ENCODE results near the gene DENND1A. TPM values are rescaled to one million over a fixed set of nuclear protein-coding genes. Genes with fewer than 3 reads are reported as not detected.

The DENND1A gene
- total and polyA plus RNA-seq, 8 donors, result 4.4 to 109 (median 21.4) TPM

- intact Hi-C loops (cut with DNase I; ENCODE audit: low total_unique reads), result no loop called here
- no peak overlapping the region for H3K4me3 ChIP-seq
- no peak overlapping the region for H3K27ac ChIP-seq
- H3K27me3 ChIP-seq, result no peaks in the 10 kb centered on the region
- no peaks in the 10 kb centered on the region for H3K4me1 ChIP-seq
- H3K9me3 ChIP-seq, result no peaks in the 10 kb centered on the region
- TF ChIP-seq POLR2A (IDR thresholded peaks at IDR 0.05) (no peak), EP300 (IDR thresholded peaks at IDR 0.05) (no peak), CTCF (IDR thresholded peaks at IDR 0.05) (no peak), POLR2AphosphoS5 (IDR thresholded peaks at IDR 0.05) (no peak)
- no peak for DNase-seq
- no peaks in the 10 kb centered on the region for H3K36me3 ChIP-seq
- 94 to 98% (median 98%) methylated on average over 7 of the region's 7 CpGs for WGBS, 5 donors
These were observed 134.6 kb downstream of the DENND1A start for GRCh38 chr9:123795336-123795735.

GRCh38 chr9:123792501-123792900 is 137.4 kb downstream of the DENND1A start:
- no peak for DNase-seq
- Histone ChIP-seq H3K4me3 (no peak overlapping the region), H3K36me3 (no peaks in the 10 kb centered on the region), H3K27ac (no peak overlapping the region), H3K9me3 (no peaks in the 10 kb centered on the region), H3K27me3 (no peaks in the 10 kb centered on the region), H3K4me1 (no peaks in the 10 kb centered on the region)
- intact Hi-C loops (cut with DNase I; ENCODE audit: low total_unique reads), result no loop called here
- 90 to 96% (median 92%) methylated on average over 4 of the region's 4 CpGs for WGBS, 5 donors
- no peak for TF ChIP-seq POLR2A (IDR thresholded peaks at IDR 0.05)
- no peak for TF ChIP-seq CTCF (IDR thresholded peaks at IDR 0.05)

- H3K27me3 ChIP-seq, result no peaks in the 10 kb centered on the region
- intact Hi-C loops (cut with DNase I; ENCODE audit: low total_unique reads), result no loop called here
- no peaks in the 10 kb centered on the region for H3K9me3 ChIP-seq
- H3K36me3 ChIP-seq, result no peaks in the 10 kb centered on the region
- no peaks in the 10 kb centered on the region for H3K4me1 ChIP-seq
- no peak for DNase-seq
- TF ChIP-seq POLR2AphosphoS5 (IDR thresholded peaks at IDR 0.05) (no peak), CTCF (IDR thresholded peaks at IDR 0.05) (no peak), EP300 (IDR thresholded peaks at IDR 0.05) (no peak), POLR2A (IDR thresholded peaks at IDR 0.05) (no peak)
- H3K4me3 ChIP-seq, result no peak overlapping the region
- WGBS, 5 donors, result 93 to 97% (median 95%) methylated on average over 5 of the region's 5 CpGs
- no peak overlapping the region for H3K27ac ChIP-seq
These were observed 140.2 kb downstream of the DENND1A start for GRCh38 chr9:123789554-123790292.

GRCh38 chr9:123787416-123787815 is 142.5 kb downstream of the DENND1A start:
- TF ChIP-seq EP300 (IDR thresholded peaks at IDR 0.05) (no peak), POLR2A (IDR thresholded peaks at IDR 0.05) (no peak), CTCF (IDR thresholded peaks at IDR 0.05) (no peak), POLR2AphosphoS5 (IDR thresholded peaks at IDR 0.05) (no peak)
- intact Hi-C loops (cut with DNase I; ENCODE audit: low total_unique reads), result no loop called here
- 37 to 64% (median 50%) methylated on average over 1 of the region's 1 CpG for WGBS, 5 donors
- Histone ChIP-seq H3K4me1 (no peaks in the 10 kb centered on the region), H3K4me3 (no peak overlapping the region), H3K27me3 (no peaks in the 10 kb centered on the region), H3K27ac (no peak overlapping the region), H3K36me3 (no peaks in the 10 kb centered on the region), H3K9me3 (no peaks in the 10 kb centered on the region)
- DNase-seq, result no peak
